Endodermal cell (in vitro differentiated cells): Measurements from ENCODE around the gene B4GALNT3. TPM values are rescaled to one million over a fixed set of nuclear protein-coding genes. Genes with fewer than 3 reads are reported as not detected.

ENCODE experiments used
- DNase-seq: peaks from one replicate; pipeline ENCODE4 v3.0.0-alpha.2; 2017
- H3K27ac ChIP-seq: 2 replicates; pipeline ENCODE4 v1.5.1; 2013; ENCODE audit warnings: mild to moderate bottlenecking, low read depth, low read length, moderate library complexity
- H3K27me3 ChIP-seq: 2 replicates; pipeline ENCODE4 v1.6.1; 2013; ENCODE audit warnings: mild to moderate bottlenecking, low read length, moderate library complexity; ENCODE audit not compliant: insufficient read depth, control insufficient read depth, poor library complexity, severe bottlenecking
- H3K36me3 ChIP-seq: 2 replicates; pipeline ENCODE4 v1.7.0; 2013; ENCODE audit warnings: mild to moderate bottlenecking, low read length, moderate library complexity; ENCODE audit not compliant: control insufficient read depth, insufficient read depth
- H3K4me1 ChIP-seq: one replicate; pipeline ENCODE4 v1.7.0; 2013; ENCODE audit warnings: low read length; ENCODE audit not compliant: control insufficient read depth, insufficient read depth
- H3K4me3 ChIP-seq: 2 replicates; pipeline ENCODE4 v1.5.1; 2013; ENCODE audit warnings: mild to moderate bottlenecking, low read length, moderate library complexity
- H3K9ac ChIP-seq: 2 replicates; pipeline ENCODE4 v1.6.1; 2013; ENCODE audit warnings: mild to moderate bottlenecking, low read length, moderate library complexity; ENCODE audit not compliant: poor library complexity, severe bottlenecking; ENCODE audit errors: extremely low read depth
- H3K9me3 ChIP-seq: 2 replicates; pipeline ENCODE4 v1.6.1; 2013; ENCODE audit warnings: mild to moderate bottlenecking, low read length, moderate library complexity; ENCODE audit not compliant: control insufficient read depth
- H3K27ac Mint-ChIP-seq: 2 replicates; pipeline ENCODE4 v1.8.0; 2020; ENCODE audit warnings: mixed read lengths
- H3K27me3 Mint-ChIP-seq: 2 replicates; pipeline ENCODE4 v1.8.0; 2021; ENCODE audit warnings: mild to moderate bottlenecking, mixed read lengths; ENCODE audit not compliant: insufficient read depth
- H3K36me3 Mint-ChIP-seq: 2 replicates; pipeline ENCODE4 v1.8.0; 2020; ENCODE audit warnings: low read depth, mixed read lengths
- H3K4me1 Mint-ChIP-seq: 2 replicates; pipeline ENCODE4 v1.8.0; 2020; ENCODE audit warnings: mixed read lengths
- H3K4me3 Mint-ChIP-seq: 2 replicates; pipeline ENCODE4 v1.8.0; 2020; ENCODE audit warnings: mild to moderate bottlenecking, moderate library complexity, mixed read lengths
- H3K9me3 Mint-ChIP-seq: 2 replicates; pipeline ENCODE4 v1.8.0; 2020; ENCODE audit warnings: mild to moderate bottlenecking, mixed read lengths
- WGBS, 2 experiments: methylation state at CpG; one replicate each; pipeline versions ENCODE4 v1.1.5 to v1.1.7; 2013; ENCODE audit warnings: missing lambda C conversion rate in 2 of 2, mixed read lengths in 1 of 2; ENCODE audit not compliant: insufficient coverage in 1 of 2, insufficient read length in 1 of 2; 5-methylcytosine and 5-hydroxymethylcytosine counted together
- total RNA-seq, 2 donors: library from RNA; stranded (reverse); fragmentation: NEBNext Ultra II Directional in 1 of 2; extraction: Animal tissue kit (Norgen Biotek cat#: 25700) in 1 of 2; gene quantifications; 2 replicates in 1 of 2; 3 replicates in 1 of 2; pipeline ENCODE4 v1.2.1, GENCODE V29; 2021
- TF ChIP-seq, protein P1 (sequence below): fragments of 200-600 bp; sonication (generic); conservative IDR thresholded peaks from 2 replicates; pipeline ENCODE4 v1.5.0; 2021; ENCODE audit warnings: antibody characterized with exemption, mild to moderate bottlenecking

B4GALNT3 gene
- total RNA-seq, 2 donors from 2014 or later: 61.5 to 155 TPM

DNA sequence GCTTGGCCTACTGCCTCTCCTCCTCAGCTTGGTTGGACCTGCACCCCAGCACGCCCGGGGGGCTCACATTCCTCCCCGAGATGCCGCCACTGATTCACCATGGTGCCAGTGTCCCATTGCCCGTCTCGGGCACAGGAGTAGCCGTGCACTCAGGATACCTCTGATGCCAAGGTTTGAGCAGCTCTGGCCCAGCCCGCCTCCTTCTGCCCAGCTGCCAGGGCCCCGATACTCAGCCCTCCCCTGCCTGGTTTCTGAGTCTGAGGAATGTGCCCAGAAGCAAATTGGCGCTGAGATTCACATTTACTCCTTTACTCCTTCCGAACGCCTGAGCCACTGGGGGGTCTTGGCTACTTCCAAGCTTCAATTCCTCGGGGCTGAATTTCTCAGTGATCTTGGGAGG, 140.0 kb downstream of the B4GALNT3 start:
- Mint-ChIP-seq H3K4me3 (no peak overlapping the region), H3K27me3 (no peaks in the 10 kb centered on the region), H3K4me1 (peaks cover 10% of the 10 kb centered on the region), H3K36me3 (no peaks in the 10 kb centered on the region), H3K27ac (no peak overlapping the region), H3K9me3 (no peaks in the 10 kb centered on the region)
- no peaks in the 10 kb centered on the region for H3K9me3 ChIP-seq
- peak; percentile 45 for DNase-seq
- H3K9ac ChIP-seq: no peak overlapping the region
- no peaks in the 10 kb centered on the region for H3K4me1 ChIP-seq
- TF ChIP-seq, protein P1, sequence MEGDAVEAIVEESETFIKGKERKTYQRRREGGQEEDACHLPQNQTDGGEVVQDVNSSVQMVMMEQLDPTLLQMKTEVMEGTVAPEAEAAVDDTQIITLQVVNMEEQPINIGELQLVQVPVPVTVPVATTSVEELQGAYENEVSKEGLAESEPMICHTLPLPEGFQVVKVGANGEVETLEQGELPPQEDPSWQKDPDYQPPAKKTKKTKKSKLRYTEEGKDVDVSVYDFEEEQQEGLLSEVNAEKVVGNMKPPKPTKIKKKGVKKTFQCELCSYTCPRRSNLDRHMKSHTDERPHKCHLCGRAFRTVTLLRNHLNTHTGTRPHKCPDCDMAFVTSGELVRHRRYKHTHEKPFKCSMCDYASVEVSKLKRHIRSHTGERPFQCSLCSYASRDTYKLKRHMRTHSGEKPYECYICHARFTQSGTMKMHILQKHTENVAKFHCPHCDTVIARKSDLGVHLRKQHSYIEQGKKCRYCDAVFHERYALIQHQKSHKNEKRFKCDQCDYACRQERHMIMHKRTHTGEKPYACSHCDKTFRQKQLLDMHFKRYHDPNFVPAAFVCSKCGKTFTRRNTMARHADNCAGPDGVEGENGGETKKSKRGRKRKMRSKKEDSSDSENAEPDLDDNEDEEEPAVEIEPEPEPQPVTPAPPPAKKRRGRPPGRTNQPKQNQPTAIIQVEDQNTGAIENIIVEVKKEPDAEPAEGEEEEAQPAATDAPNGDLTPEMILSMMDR: no peak
- H3K36me3 ChIP-seq: no peaks in the 10 kb centered on the region
- H3K27ac ChIP-seq: no peak overlapping the region
- 89 to 93% methylated on average over 13 of the region's 13 CpGs for WGBS, 2 experiments
- no peak overlapping the region for H3K4me3 ChIP-seq
- no peaks in the 10 kb centered on the region for H3K27me3 ChIP-seq

DNA sequence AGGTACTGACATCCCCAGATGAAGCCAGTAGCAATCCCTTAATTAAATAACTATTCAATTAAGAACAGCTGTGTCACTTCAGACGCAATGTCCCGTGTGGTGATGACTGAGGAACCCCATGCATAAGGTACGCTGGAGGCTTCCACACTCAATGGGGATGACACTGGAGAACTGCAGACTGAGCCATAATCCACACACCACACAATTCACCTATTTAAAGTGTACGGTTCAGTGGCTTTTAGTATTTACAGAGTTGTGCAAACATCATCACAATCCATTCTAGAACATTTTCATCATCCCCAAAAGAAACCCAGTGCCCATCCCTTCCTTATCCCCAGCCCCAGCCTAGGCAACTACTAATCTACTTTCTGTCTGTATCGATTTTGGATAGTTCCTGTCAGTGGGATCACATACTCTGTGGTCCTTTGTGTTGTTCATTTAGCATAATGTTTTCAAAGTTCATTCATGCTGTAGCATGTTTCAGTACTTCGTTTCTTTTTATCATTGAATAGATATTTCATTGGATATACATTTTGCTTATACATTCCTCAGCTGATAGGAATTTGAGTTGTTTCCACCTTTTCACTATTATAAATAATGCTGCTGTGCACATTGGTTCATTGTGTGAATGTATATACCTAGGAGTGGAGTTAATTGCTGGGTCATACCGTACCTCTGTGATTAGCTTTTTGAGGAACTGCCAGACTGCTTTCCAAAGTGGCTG, 142.4 kb downstream of the B4GALNT3 start:
- Histone ChIP-seq H3K9ac (no peak overlapping the region), H3K9me3 (no peaks in the 10 kb centered on the region), H3K36me3 (no peaks in the 10 kb centered on the region), H3K4me3 (no peak overlapping the region), H3K4me1 (no peaks in the 10 kb centered on the region), H3K27ac (no peak overlapping the region), H3K27me3 (no peaks in the 10 kb centered on the region)
- Mint-ChIP-seq H3K9me3 (no peaks in the 10 kb centered on the region), H3K4me1 (peaks cover 6% of the 10 kb centered on the region), H3K27me3 (no peaks in the 10 kb centered on the region), H3K4me3 (no peak overlapping the region), H3K27ac (no peak overlapping the region), H3K36me3 (no peaks in the 10 kb centered on the region)
- WGBS, 2 experiments: 94 to 97% methylated on average over 3 to 7 of the region's 7 CpGs
- TF ChIP-seq, protein P1: no peak
- no peak for DNase-seq

DNA sequence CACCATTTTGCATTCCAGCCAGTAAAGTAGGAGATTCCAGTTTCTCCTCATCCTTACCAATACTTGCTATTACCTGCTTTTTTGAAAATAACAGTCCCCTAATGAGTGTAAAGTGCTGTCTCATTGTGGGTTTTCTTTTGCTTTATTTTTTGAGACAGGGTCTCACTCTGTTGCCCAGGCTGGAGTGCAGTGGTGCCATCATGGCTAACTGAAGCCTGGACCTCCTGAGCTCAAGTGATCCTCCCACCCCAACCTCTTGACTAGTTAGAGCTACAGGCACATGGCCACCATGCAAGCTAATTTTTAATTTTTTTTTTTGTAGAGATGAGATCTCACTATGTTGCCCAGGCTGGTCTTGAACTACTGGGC, 142.9 kb downstream of the B4GALNT3 start:
- no peaks in the 10 kb centered on the region for H3K27me3 ChIP-seq
- Mint-ChIP-seq H3K36me3 (no peaks in the 10 kb centered on the region), H3K4me3 (no peak overlapping the region), H3K4me1 (peaks cover 11% of the 10 kb centered on the region), H3K27me3 (no peaks in the 10 kb centered on the region), H3K27ac (no peak overlapping the region), H3K9me3 (no peaks in the 10 kb centered on the region)
- no peaks in the 10 kb centered on the region for H3K9me3 ChIP-seq
- H3K4me3 ChIP-seq: no peak overlapping the region
- DNase-seq: no peak
- TF ChIP-seq, protein P1: no peak
- H3K36me3 ChIP-seq: no peaks in the 10 kb centered on the region
- H3K27ac ChIP-seq: no peak overlapping the region
- H3K4me1 ChIP-seq: no peaks in the 10 kb centered on the region
- H3K9ac ChIP-seq: no peak overlapping the region
